GM23248 (cell line): ENCODE measurements around the gene MGST2. TPM values are rescaled to one million over a fixed set of nuclear protein-coding genes. Genes with fewer than 3 reads are reported as not detected.

ENCODE experiments used
- DNase-seq: peaks from one replicate; pipeline ENCODE4 v3.0.0-alpha.2; 2015
- H2AFZ ChIP-seq: fragments of 200-600 bp; sonication (generic); 2 replicates; pipeline ENCODE4 v1.6.1; 2016; ENCODE audit warnings: antibody characterized with exemption
- H3F3A ChIP-seq: fragments of 200-600 bp; sonication (generic); 2 replicates; pipeline ENCODE4 v1.6.1; 2016; ENCODE audit warnings: mild to moderate bottlenecking, antibody characterized with exemption, mixed run types; ENCODE audit not compliant: insufficient read depth
- H3K27ac ChIP-seq: fragments of 200-600 bp; sonication (generic); 2 replicates; pipeline ENCODE4 v1.5.1; 2016; ENCODE audit warnings: mild to moderate bottlenecking
- H3K27me3 ChIP-seq: fragments of 200-600 bp; sonication (generic); replicated peaks from 2 replicates; pipeline ENCODE4 v1.6.1; 2016; ENCODE audit warnings: mild to moderate bottlenecking; ENCODE audit not compliant: insufficient read depth
- H3K36me3 ChIP-seq: fragments of 200-600 bp; sonication (generic); 2 replicates; pipeline ENCODE4 v1.6.1; 2016; ENCODE audit warnings: low read depth, mild to moderate bottlenecking
- H3K4me1 ChIP-seq: fragments of 200-600 bp; sonication (generic); 2 replicates; pipeline ENCODE4 v1.6.1; 2016; ENCODE audit warnings: mild to moderate bottlenecking; ENCODE audit not compliant: insufficient read depth
- H3K4me2 ChIP-seq: fragments of 200-600 bp; sonication (generic); one replicate; pipeline ENCODE4 v1.6.1; 2016; ENCODE audit warnings: mild to moderate bottlenecking; ENCODE audit not compliant: unreplicated experiment
- H3K4me3 ChIP-seq: fragments of 200-600 bp; sonication (generic); 2 replicates; pipeline ENCODE4 v1.5.1; 2016; ENCODE audit warnings: mild to moderate bottlenecking
- H3K79me2 ChIP-seq: fragments of 200-600 bp; sonication (generic); 2 replicates; pipeline ENCODE4 v1.6.1; 2016; ENCODE audit warnings: mild to moderate bottlenecking; ENCODE audit not compliant: insufficient read depth
- H3K9ac ChIP-seq: fragments of 200-600 bp; sonication (generic); 2 replicates; pipeline ENCODE4 v1.6.1; 2016; ENCODE audit warnings: mild to moderate bottlenecking
- H3K9me2 ChIP-seq: fragments of 200-600 bp; sonication (generic); 2 replicates; pipeline ENCODE4 v1.6.1; 2016; ENCODE audit warnings: mixed run types, mild to moderate bottlenecking, moderate library complexity; ENCODE audit not compliant: insufficient read depth
- H3K9me3 ChIP-seq: fragments of 200-600 bp; sonication (generic); one replicate; pipeline ENCODE4 v1.6.1; 2017; ENCODE audit warnings: low read depth
- H4K20me1 ChIP-seq: fragments of 200-600 bp; sonication (generic); 2 replicates; pipeline ENCODE4 v1.6.0; 2016; ENCODE audit not compliant: insufficient read depth
- EZH2 ChIP-seq: fragments of 200-600 bp; sonication (generic); IDR thresholded peaks from 2 replicates; pipeline ENCODE4 v1.6.1; 2018; ENCODE audit warnings: antibody characterized with exemption, mild to moderate bottlenecking; ENCODE audit not compliant: insufficient read depth, poor library complexity, severe bottlenecking
- EZH2phosphoT487 ChIP-seq: fragments of 200-600 bp; sonication (generic); IDR thresholded peaks from 2 replicates; pipeline ENCODE4 v1.6.1; 2018; ENCODE audit warnings: antibody characterized with exemption, moderate library complexity, mild to moderate bottlenecking, low read depth; ENCODE audit not compliant: insufficient read depth
- WGBS, 2 experiments: methylation state at CpG; one replicate each; pipeline ENCODE4 v1.1.6; 2015 to 2017; ENCODE audit warnings: low lambda C conversion rate in 2 of 2, low coverage in 1 of 2; ENCODE audit errors: missing lambda C conversion rate in 2 of 2; 5-methylcytosine and 5-hydroxymethylcytosine counted together
- in situ Hi-C: fragments of 300-500 bp; cut with MboI; formaldehyde crosslinking; loops from 2 replicates; pipeline ENCODE4 v1.15.0; 2020
- polyA plus RNA-seq: library from polyadenylated mRNA; unstranded; fragments of >200 nt; fragmentation: Nextera tagmentation; extraction: Ambion mirVana; gene quantifications from 2 replicates; pipeline ENCODE4 v1.2.1, GENCODE V29; 2016
- total RNA-seq: library from RNA; depleted of rRNA; stranded (reverse); fragments of >200 nt; shearing (Covaris generic); gene quantifications from 2 replicates; pipeline ENCODE4 v1.2.3, GENCODE V29; 2014

The MGST2 gene
- total and polyA plus RNA-seq, 2 experiments from 2014 or later = 7.5 to 17.9 TPM

- Histone ChIP-seq H3K27me3 (no peaks in the 10 kb centered on the region), H4K20me1 (no peaks in the 10 kb centered on the region), H3K4me1 (no peaks in the 10 kb centered on the region), H3K4me3 (no peak overlapping the region), H3K9me3 (no peaks in the 10 kb centered on the region), H2AFZ (no peak overlapping the region), H3K36me3 (no peaks in the 10 kb centered on the region), H3K27ac (no peak overlapping the region), H3K79me2 (no peaks in the 10 kb centered on the region), H3K4me2 (no peak overlapping the region), H3F3A (no peaks in the 10 kb centered on the region), H3K9ac (no peak overlapping the region), H3K9me2 (no peaks in the 10 kb centered on the region)
- no peak for TF ChIP-seq EZH2phosphoT487
- TF ChIP-seq EZH2 = no peak
- in situ Hi-C loops = no loop called here
- WGBS, 2 experiments = 86 to 88% methylated on average over 10 of the region's 10 CpGs
- DNase-seq = no peak
Measured at GRCh38 chr4:139674875-139675550, 9.4 kb downstream of the MGST2 start.

DNA sequence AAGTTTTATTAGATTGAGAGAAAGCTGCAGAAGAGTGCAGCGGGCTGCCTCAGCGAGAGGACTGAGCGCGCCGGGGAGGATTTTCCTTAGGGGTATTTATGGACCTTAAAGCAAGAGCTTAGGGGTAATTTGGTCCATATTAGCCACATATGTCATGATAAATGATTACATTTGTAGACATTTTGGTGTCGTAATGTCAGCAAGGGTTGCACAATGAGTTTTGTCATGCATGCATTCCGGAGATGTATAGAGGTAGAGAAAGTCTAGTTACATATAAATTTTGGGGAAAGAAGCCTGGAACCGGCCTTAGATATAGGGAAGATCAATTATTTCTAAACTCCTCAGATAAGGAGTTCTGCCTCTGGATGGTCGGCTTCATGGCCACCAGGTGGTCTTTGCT is 10.0 kb downstream of the MGST2 start:
- Histone ChIP-seq H2AFZ (no peak overlapping the region), H4K20me1 (no peaks in the 10 kb centered on the region), H3K4me2 (no peak overlapping the region), H3F3A (no peaks in the 10 kb centered on the region), H3K9me3 (no peaks in the 10 kb centered on the region), H3K27ac (no peak overlapping the region), H3K9me2 (no peaks in the 10 kb centered on the region), H3K9ac (no peak overlapping the region), H3K4me3 (no peak overlapping the region), H3K36me3 (no peaks in the 10 kb centered on the region), H3K27me3 (no peaks in the 10 kb centered on the region), H3K4me1 (no peaks in the 10 kb centered on the region), H3K79me2 (no peaks in the 10 kb centered on the region)
- WGBS, 2 experiments = 85% methylated on average over 9 of the region's 9 CpGs
- in situ Hi-C loops = no loop called here
- DNase-seq = no peak
- TF ChIP-seq EZH2 (no peak), EZH2phosphoT487 (no peak)

GRCh38 chr4:139676365-139676764 is 10.7 kb downstream of the MGST2 start:
- in situ Hi-C loops = no loop called here

GRCh38 chr4:139676913-139677585 is 11.4 kb downstream of the MGST2 start:
- 85 to 88% methylated on average over 4 of the region's 4 CpGs for WGBS, 2 experiments
- no peaks in the 10 kb centered on the region for H3K36me3 ChIP-seq

More at GRCh38 chr4:139676365-139676764, 10.7 kb downstream of the MGST2 start:
- H3K4me1 ChIP-seq = no peaks in the 10 kb centered on the region
- no peak overlapping the region for H3K4me3 ChIP-seq
- no peaks in the 10 kb centered on the region for H4K20me1 ChIP-seq
- 71 to 78% methylated on average over 2 of the region's 2 CpGs for WGBS, 2 experiments
- TF ChIP-seq EZH2 (no peak), EZH2phosphoT487 (no peak)
- H3K36me3 ChIP-seq = no peaks in the 10 kb centered on the region
- H3K9me3 ChIP-seq = no peaks in the 10 kb centered on the region
- no peak overlapping the region for H3K27ac ChIP-seq
- no peaks in the 10 kb centered on the region for H3K27me3 ChIP-seq
- H3K4me2 ChIP-seq = no peak overlapping the region
- H3K9ac ChIP-seq = no peak overlapping the region
- H2AFZ ChIP-seq = no peak overlapping the region
- H3K79me2 ChIP-seq = no peaks in the 10 kb centered on the region
- H3F3A ChIP-seq = no peaks in the 10 kb centered on the region
- H3K9me2 ChIP-seq = no peaks in the 10 kb centered on the region
- no peak for DNase-seq

More at GRCh38 chr4:139676913-139677585, 11.4 kb downstream of the MGST2 start:
- Histone ChIP-seq H3K9me3 (no peaks in the 10 kb centered on the region), H3F3A (no peaks in the 10 kb centered on the region), H3K9me2 (no peaks in the 10 kb centered on the region), H2AFZ (no peak overlapping the region), H4K20me1 (no peaks in the 10 kb centered on the region), H3K4me2 (no peak overlapping the region), H3K4me1 (no peaks in the 10 kb centered on the region), H3K4me3 (no peak overlapping the region), H3K9ac (no peak overlapping the region), H3K27ac (no peak overlapping the region), H3K27me3 (no peaks in the 10 kb centered on the region), H3K79me2 (no peaks in the 10 kb centered on the region)
- DNase-seq = no peak
- TF ChIP-seq EZH2phosphoT487 (no peak), EZH2 (no peak)
- in situ Hi-C loops = no loop called here
